CD14-positive monocyte (primary cell): ENCODE results near the gene RPP14. TPM values are rescaled to one million over a fixed set of nuclear protein-coding genes. Genes with fewer than 3 reads are reported as not detected.

Experiments used
- DNase-seq, 3 donors: peaks; one replicate each; pipeline ENCODE4 v3.0.0-alpha.2; 2011 to 2022
- H2AFZ ChIP-seq: 2 replicates; pipeline ENCODE4 v1.6.0; 2012; ENCODE audit warnings: mild to moderate bottlenecking, low read depth, low read length, inconsistent platforms; ENCODE audit not compliant: insufficient read depth, poor library complexity, severe bottlenecking
- H3K27ac ChIP-seq, 2 donors: 1 replicate in 1 of 2; 2 replicates in 1 of 2; pipeline ENCODE4 v1.5.1; 2012 to 2013; ENCODE audit warnings: low read length in 2 of 2, control low read depth in 1 of 2, inconsistent platforms in 1 of 2, low read depth in 1 of 2, mild to moderate bottlenecking in 1 of 2
- H3K27me3 ChIP-seq, 2 donors: one replicate each; pipeline versions ENCODE4 v1.6.0 to v1.6.1; 2011 to 2013; ENCODE audit warnings: low read length in 2 of 2; ENCODE audit not compliant: control insufficient read depth in 2 of 2, insufficient read depth in 2 of 2
- H3K36me3 ChIP-seq, 2 donors: replicated peaks in 1 of 2; 1 replicate in 1 of 2; 2 replicates in 1 of 2; pipeline versions ENCODE4 v1.5.1 to v1.6.1; 2012 to 2013; ENCODE audit warnings: low read length in 2 of 2, control low read depth in 1 of 2, inconsistent platforms in 1 of 2, mild to moderate bottlenecking in 1 of 2; ENCODE audit not compliant: insufficient read depth in 2 of 2, control insufficient read depth in 1 of 2
- H3K4me1 ChIP-seq, 2 donors: 1 replicate in 1 of 2; 2 replicates in 1 of 2; pipeline versions ENCODE4 v1.5.1 to v1.6.1; 2012 to 2013; ENCODE audit warnings: low read length in 2 of 2, control low read depth in 1 of 2, inconsistent platforms in 1 of 2, mild to moderate bottlenecking in 1 of 2, moderate library complexity in 1 of 2; ENCODE audit not compliant: insufficient read depth in 2 of 2, control insufficient read depth in 1 of 2
- H3K4me2 ChIP-seq: replicated peaks from 2 replicates; pipeline ENCODE3; 2012; ENCODE audit warnings: low read length, moderate library complexity, mild to moderate bottlenecking; ENCODE audit not compliant: poor library complexity, severe bottlenecking; ENCODE audit errors: extremely low read depth
- H3K4me3 ChIP-seq, 3 experiments: fragments of 200-600 bp in 1 of 3; sonication (generic) in 1 of 3; replicated peaks in 1 of 3; 1 replicate in 2 of 3; 2 replicates in 1 of 3; pipeline ENCODE4 v1.5.1; 2011 to 2013; ENCODE audit warnings: low read length in 3 of 3, mild to moderate bottlenecking in 3 of 3, control low read depth in 2 of 3, low read depth in 2 of 3, inconsistent platforms in 1 of 3, moderate library complexity in 1 of 3
- H3K79me2 ChIP-seq: 2 replicates; pipeline ENCODE4 v1.6.0; 2012; ENCODE audit warnings: mild to moderate bottlenecking, control low read depth, inconsistent platforms, low read length, moderate library complexity; ENCODE audit not compliant: insufficient read depth
- H3K9ac ChIP-seq: 2 replicates; pipeline ENCODE4 v1.6.0; 2017; ENCODE audit warnings: low read length, mild to moderate bottlenecking; ENCODE audit not compliant: insufficient read depth, poor library complexity, severe bottlenecking
- H3K9me3 ChIP-seq, 2 donors: replicated peaks in 1 of 2; 1 replicate in 1 of 2; 2 replicates in 1 of 2; pipeline versions ENCODE4 v1.5.1 to v1.6.1; 2012 to 2013; ENCODE audit warnings: low read length in 2 of 2, control low read depth in 1 of 2; ENCODE audit not compliant: control insufficient read depth in 1 of 2, insufficient read depth in 1 of 2
- H4K20me1 ChIP-seq: 2 replicates; pipeline ENCODE4 v1.6.0; 2012; ENCODE audit warnings: mild to moderate bottlenecking, low read length, control low read depth, moderate library complexity; ENCODE audit not compliant: insufficient read depth
- H3K27ac Mint-ChIP-seq, 7 donors: one replicate each; pipeline ENCODE4 v1.8.0; 2020; ENCODE audit warnings: mild to moderate bottlenecking in 7 of 7, mixed read lengths in 7 of 7, moderate library complexity in 6 of 7, inconsistent platforms in 2 of 7
- H3K27me3 Mint-ChIP-seq, 3 donors: one replicate each; pipeline ENCODE4 v1.8.0; 2021 to 2022; ENCODE audit warnings: low read depth in 3 of 3, mild to moderate bottlenecking in 3 of 3, mixed read lengths in 3 of 3, moderate library complexity in 3 of 3, inconsistent platforms in 1 of 3
- H3K36me3 Mint-ChIP-seq, 2 donors: one replicate each; pipeline ENCODE4 v1.8.0; 2020; ENCODE audit warnings: mixed read lengths in 2 of 2, inconsistent platforms in 1 of 2, mild to moderate bottlenecking in 1 of 2
- H3K4me1 Mint-ChIP-seq: one replicate; pipeline ENCODE4 v1.8.0; 2020; ENCODE audit warnings: mild to moderate bottlenecking, mixed read lengths
- H3K4me3 Mint-ChIP-seq, 2 donors: one replicate each; pipeline ENCODE4 v1.8.0; 2020; ENCODE audit warnings: mild to moderate bottlenecking in 2 of 2, mixed read lengths in 2 of 2, moderate library complexity in 1 of 2
- H3K9me3 Mint-ChIP-seq, 7 donors: one replicate each; pipeline ENCODE4 v1.8.0; 2020 to 2022; ENCODE audit warnings: mixed read lengths in 7 of 7, mild to moderate bottlenecking in 6 of 7, moderate library complexity in 6 of 7, inconsistent platforms in 2 of 7
- CTCF ChIP-seq: fragments of 200-600 bp; IDR thresholded peaks from one replicate; pipeline ENCODE4 v1.8.0; 2022; ENCODE audit warnings: antibody characterized with exemption, mild to moderate bottlenecking
- WGBS: methylation state at CpG from one replicate; pipeline ENCODE4 v1.1.5; 2013; ENCODE audit warnings: missing lambda C conversion rate; ENCODE audit not compliant: insufficient coverage; 5-methylcytosine and 5-hydroxymethylcytosine counted together
- intact Hi-C, 2 donors: fragments of 100-400 bp; cut with micrococcal nuclease; formaldehyde crosslinking; loops; one replicate each; pipeline versions ENCODE4 v1.15.0 to v1.15.1; 2023
- polyA plus RNA-seq, 3 donors: library from polyadenylated mRNA; depleted of rRNA in 1 of 3; unstranded in 2 of 3; stranded (reverse) in 1 of 3; fragments of 300-500 nt in 2 of 3; fragments of >200 nt in 1 of 3; fragmentation: Illumina TruSeq in 2 of 3; gene quantifications; 1 replicate in 2 of 3; 2 replicates in 1 of 3; pipeline ENCODE4 v1.2.3, GENCODE V29; 2012 to 2021

The RPP14 gene
- polyA plus RNA-seq, 3 donors, result 3.5 to 8.8 (median 6.6) TPM

DNA sequence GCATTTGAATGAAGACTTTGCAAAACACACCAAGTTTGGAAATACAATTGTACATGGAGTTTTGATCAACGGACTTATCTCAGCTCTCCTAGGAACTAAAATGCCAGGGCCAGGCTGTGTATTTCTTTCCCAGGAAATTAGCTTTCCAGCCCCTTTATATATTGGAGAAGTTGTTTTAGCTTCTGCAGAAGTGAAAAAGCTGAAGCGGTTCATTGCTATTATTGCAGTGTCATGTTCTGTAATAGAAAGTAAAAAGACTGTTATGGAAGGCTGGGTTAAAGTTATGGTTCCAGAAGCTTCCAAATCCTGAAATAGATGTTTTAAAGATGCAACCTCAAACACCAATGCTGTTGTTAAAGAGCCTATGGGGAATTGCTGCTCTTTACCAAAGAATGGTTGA is 11.8 kb downstream of the RPP14 start:
- peaks cover 52 to 65% of the 10 kb centered on the region in 2 donors for H3K36me3 Mint-ChIP-seq
- peaks cover 0 to 2% (median 0%) of the 10 kb centered on the region in 3 donors for H3K27me3 Mint-ChIP-seq
- Histone ChIP-seq H3K4me2 (peak overlapping the region; percentile 3), H3K4me1 (peaks cover 15 to 17% of the 10 kb centered on the region in 2 donors), H3K79me2 (peaks cover 25% of the 10 kb centered on the region), H3K4me3 (no peak overlapping the region), H3K27me3 (no peaks in the 10 kb centered on the region), H3K27ac (peak overlapping the region; percentile 22 to 47), H3K9me3 (no peaks in the 10 kb centered on the region), H2AFZ (no peak overlapping the region), H3K9ac (no peak overlapping the region), H4K20me1 (peaks cover 49% of the 10 kb centered on the region), H3K36me3 (peaks cover 44 to 66% of the 10 kb centered on the region in 2 donors)
- peak overlapping the region; percentile 67 to 81 (median 77) for H3K27ac Mint-ChIP-seq
- intact Hi-C loops, result loop anchor here (5.0 to 10.0 kb wide), 2 partner anchors 214 to 307 kb away; no protein-coding TSS in a partner anchor
- no peak overlapping the region for H3K4me3 Mint-ChIP-seq
- WGBS, result no CpG with 5 or more reads among the region's 2 CpGs
- H3K4me1 Mint-ChIP-seq, result peaks cover 19% of the 10 kb centered on the region
- no peak for TF ChIP-seq CTCF
- H3K9me3 Mint-ChIP-seq, result no peaks in the 10 kb centered on the region
- peak in 1 of 3 donors; percentile 18 for DNase-seq

DNA sequence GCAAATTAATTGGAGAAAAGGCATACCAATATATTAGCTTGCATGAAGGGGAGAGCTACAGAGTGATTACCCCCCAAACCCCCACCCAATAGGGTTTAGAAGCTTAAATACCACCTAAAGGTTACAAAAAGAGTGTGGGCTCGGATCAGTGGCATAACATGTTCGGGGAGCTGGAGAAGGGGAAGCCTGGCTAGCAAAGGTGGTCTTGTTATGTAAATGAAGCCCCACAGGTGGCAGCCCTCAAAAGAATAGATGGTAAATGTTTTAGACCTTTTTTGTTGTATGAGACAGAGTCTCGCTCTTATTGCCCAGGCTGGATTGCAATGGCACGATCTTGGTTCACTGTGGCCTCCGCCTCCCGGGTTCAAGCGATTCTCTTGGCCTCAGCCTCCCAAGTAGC is 15.7 kb downstream of the RPP14 start:
- Mint-ChIP-seq H3K9me3 (no peaks in the 10 kb centered on the region), H3K4me1 (peaks cover 19% of the 10 kb centered on the region), H3K27me3 (peaks cover 0 to 2% (median 0%) of the 10 kb centered on the region in 3 donors), H3K36me3 (peaks cover 24 to 26% of the 10 kb centered on the region in 2 donors), H3K27ac (no peak overlapping the region), H3K4me3 (no peak overlapping the region)
- H3K9me3 ChIP-seq, result no peaks in the 10 kb centered on the region
- no peak overlapping the region for H3K4me2 ChIP-seq
- H3K36me3 ChIP-seq, result peaks cover 15 to 27% of the 10 kb centered on the region in 2 donors
- no peak for TF ChIP-seq CTCF
- intact Hi-C loops, result loop anchor here (2.0 to 10.0 kb wide), 3 partner anchors 91 to 213 kb away; partner anchors contain the start of gene ACOX2 (in 1 of the 2)
- DNase-seq, result no peak
- no peaks in the 10 kb centered on the region for H3K27me3 ChIP-seq
- 97% methylated on average over 5 of the region's 7 CpGs for WGBS
- peaks cover 9% of the 10 kb centered on the region for H3K79me2 ChIP-seq
- H3K4me1 ChIP-seq, result peaks cover 15 to 17% of the 10 kb centered on the region in 2 donors
- no peak overlapping the region for H2AFZ ChIP-seq
- H4K20me1 ChIP-seq, result peaks cover 27% of the 10 kb centered on the region
- no peak overlapping the region for H3K9ac ChIP-seq
- no peak overlapping the region for H3K4me3 ChIP-seq
- no peak overlapping the region for H3K27ac ChIP-seq
